Measurements from ENCODE around the gene DOCK2. TPM values are rescaled to one million over a fixed set of nuclear protein-coding genes. Genes with fewer than 3 reads are reported as not detected.

DOCK2 gene
- total and polyA plus RNA-seq, 9 of the 15 experiments (the other 6 are each of a cell fraction or from before 2014, with no cell fraction given) = 4.5 to 42.6 (median 20.5) TPM

GRCh38 chr5:169939731-169940130 is 302.7 kb downstream of the DOCK2 start (continued):
- no peak for TF ChIP-seq ILK (tag; IDR thresholded peaks at IDR 0.05; ENCODE audit: borderline replicate concordance, low read depth)
- no peak for TF ChIP-seq FOXM1 (IDR thresholded peaks at IDR 0.05; ENCODE audit: low read depth)
- TF ChIP-seq FOXM1 (CRISPR knock-in tag; IDR thresholded peaks at IDR 0.05; ENCODE audit: low read depth) = no peak
- TF ChIP-seq HIVEP1 (CRISPR knock-in tag; IDR thresholded peaks at IDR 0.05) = no peak
- TF ChIP-seq ZBTB33 (CRISPR knock-in tag; IDR thresholded peaks at IDR 0.05) = no peak
- TF ChIP-seq GTF2A2 (tag; IDR thresholded peaks at IDR 0.05) = no peak
- no peak for TF ChIP-seq KDM2B (CRISPR knock-in tag; IDR thresholded peaks at IDR 0.05)
- no peak for TF ChIP-seq HSF4 (CRISPR knock-in tag; IDR thresholded peaks at IDR 0.05; ENCODE audit: borderline replicate concordance)
- no peak for TF ChIP-seq ZNF253 (CRISPR knock-in tag; conservative IDR thresholded peaks at IDR 0.05)
- no peak for TF ChIP-seq HINFP (tag; conservative IDR thresholded peaks at IDR 0.05; ENCODE audit: low read depth)
- no peak for TF ChIP-seq XRCC4 (IDR thresholded peaks at IDR 0.05; ENCODE audit: extremely low read depth, insufficient read depth, insufficient read length)

Measured in K562 (cell line).